Coronary artery (tissue), 2 donors: ENCODE measurements around the gene C16orf78.

Experiments used
- DNase-seq: peaks from one replicate; pipeline ENCODE4 v3.0.0-alpha.2; 2017; ENCODE audit warnings: low spot score
- H3K27ac ChIP-seq, 2 donors: fragments of 200-600 bp; sonication (generic); one replicate each; pipeline ENCODE4 v1.5.1; 2016 to 2019
- H3K4me3 ChIP-seq: fragments of 200-600 bp; sonication (generic); 2 replicates; pipeline ENCODE4 v1.5.1; 2016; ENCODE audit warnings: mild to moderate bottlenecking, moderate library complexity
- TF ChIP-seq, protein P1 (sequence below): fragments of 200-600 bp; sonication (generic); IDR thresholded peaks from one replicate; pipeline ENCODE4 v1.5.1; 2019; ENCODE audit warnings: antibody characterized with exemption

The C16orf78 gene, protein sequence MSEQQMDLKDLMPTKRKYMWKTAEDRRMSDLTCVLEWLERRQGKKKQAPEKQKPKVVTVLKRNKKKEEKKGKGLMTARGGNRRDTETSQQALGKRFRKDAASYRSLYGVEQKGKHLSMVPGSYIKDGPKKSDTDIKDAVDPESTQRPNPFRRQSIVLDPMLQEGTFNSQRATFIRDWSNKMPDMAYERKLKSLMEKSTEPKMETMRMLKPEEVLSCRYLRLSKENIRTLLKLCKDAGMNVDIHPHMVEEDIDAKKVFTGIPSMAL

DNA sequence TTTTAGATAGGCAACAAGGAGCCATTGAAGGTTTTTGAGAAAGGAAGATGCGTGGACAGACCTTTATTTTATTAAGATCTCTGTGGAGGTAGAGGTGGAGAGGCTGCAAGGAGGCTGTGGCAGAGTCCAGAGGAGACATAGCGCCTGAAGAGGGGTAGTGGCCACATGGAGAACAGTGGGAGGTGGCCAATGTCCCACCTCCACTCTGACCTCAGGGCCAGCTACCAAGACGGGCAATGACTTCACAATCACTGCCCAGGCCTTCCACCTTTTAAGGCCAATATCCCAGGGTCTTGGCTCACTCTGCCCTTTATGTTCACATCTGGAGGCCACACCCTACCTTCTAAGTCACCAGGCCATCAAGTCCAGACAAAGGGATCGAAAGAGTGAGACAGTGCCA, at the start of gene C16orf78:
Gene C16orf78, plus strand, starts transcription at position 301 of the 400 bp plus-strand sequence. CDS start 136 bp downstream, outside the sequence.
- TF ChIP-seq, protein P1, sequence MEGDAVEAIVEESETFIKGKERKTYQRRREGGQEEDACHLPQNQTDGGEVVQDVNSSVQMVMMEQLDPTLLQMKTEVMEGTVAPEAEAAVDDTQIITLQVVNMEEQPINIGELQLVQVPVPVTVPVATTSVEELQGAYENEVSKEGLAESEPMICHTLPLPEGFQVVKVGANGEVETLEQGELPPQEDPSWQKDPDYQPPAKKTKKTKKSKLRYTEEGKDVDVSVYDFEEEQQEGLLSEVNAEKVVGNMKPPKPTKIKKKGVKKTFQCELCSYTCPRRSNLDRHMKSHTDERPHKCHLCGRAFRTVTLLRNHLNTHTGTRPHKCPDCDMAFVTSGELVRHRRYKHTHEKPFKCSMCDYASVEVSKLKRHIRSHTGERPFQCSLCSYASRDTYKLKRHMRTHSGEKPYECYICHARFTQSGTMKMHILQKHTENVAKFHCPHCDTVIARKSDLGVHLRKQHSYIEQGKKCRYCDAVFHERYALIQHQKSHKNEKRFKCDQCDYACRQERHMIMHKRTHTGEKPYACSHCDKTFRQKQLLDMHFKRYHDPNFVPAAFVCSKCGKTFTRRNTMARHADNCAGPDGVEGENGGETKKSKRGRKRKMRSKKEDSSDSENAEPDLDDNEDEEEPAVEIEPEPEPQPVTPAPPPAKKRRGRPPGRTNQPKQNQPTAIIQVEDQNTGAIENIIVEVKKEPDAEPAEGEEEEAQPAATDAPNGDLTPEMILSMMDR, result no peak
- Histone ChIP-seq H3K27ac (no peak within 1 kb of the TSS), H3K4me3 (no peak within 1 kb of the TSS)
- no peak for DNase-seq

DNA sequence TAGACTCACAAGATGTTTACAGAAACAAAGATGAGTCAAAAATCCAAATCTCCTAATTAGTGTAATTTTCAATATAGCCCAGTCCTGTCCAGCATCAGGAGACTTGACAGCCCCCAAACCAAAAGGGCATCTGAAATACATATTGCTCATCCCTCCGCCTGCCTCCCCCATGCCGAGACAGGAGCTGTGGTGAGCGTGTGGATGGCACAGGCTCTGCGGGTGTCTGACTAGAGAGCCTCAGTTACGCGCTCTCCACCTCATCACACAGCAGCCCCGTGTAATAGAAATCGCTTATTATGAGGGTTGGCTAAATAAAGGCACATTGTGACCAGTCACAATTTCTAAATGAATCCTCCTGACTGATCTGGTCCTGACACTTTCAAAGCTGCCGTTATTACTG, 48.9 kb upstream of the C16orf78 start:
- no peak overlapping the region for H3K27ac ChIP-seq
- H3K4me3 ChIP-seq, result no peak overlapping the region
- TF ChIP-seq, protein P1, result no peak
- DNase-seq, result no peak

DNA sequence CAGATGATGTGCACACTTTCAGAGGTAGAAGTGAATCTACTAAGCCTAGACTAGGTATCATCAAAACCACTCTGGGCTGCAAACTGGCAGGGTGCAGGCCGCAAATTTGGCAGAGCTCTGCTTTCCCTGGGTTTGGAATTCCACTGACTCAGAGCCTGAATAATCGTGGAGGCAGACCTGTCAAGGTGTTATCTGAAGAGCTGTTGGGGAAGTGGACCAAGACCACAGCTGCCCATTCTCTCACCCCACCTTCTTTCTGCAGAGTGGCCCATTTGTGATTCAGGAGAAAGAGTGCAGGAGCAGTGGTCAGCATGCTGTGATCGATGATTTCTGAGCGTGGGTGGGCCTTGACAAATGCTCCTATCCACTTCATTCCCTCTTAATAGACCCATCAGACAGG, 46.1 kb upstream of the C16orf78 start:
- DNase-seq, result no peak
- TF ChIP-seq, protein P1, result no peak
- H3K4me3 ChIP-seq, result no peak overlapping the region
- H3K27ac ChIP-seq, result no peak overlapping the region

- TF ChIP-seq, protein P1, result no peak
- no peak for DNase-seq
- no peak overlapping the region for H3K27ac ChIP-seq
- no peak overlapping the region for H3K4me3 ChIP-seq
Observed at GRCh38 chr16:49328325-49328724, 45.3 kb upstream of the C16orf78 start.

- peak; percentile 41 for DNase-seq
- TF ChIP-seq, protein P1, result no peak
- no peak overlapping the region for H3K27ac ChIP-seq
- no peak overlapping the region for H3K4me3 ChIP-seq
Observed at GRCh38 chr16:49330562-49331201, 42.9 kb upstream of the C16orf78 start.

DNA sequence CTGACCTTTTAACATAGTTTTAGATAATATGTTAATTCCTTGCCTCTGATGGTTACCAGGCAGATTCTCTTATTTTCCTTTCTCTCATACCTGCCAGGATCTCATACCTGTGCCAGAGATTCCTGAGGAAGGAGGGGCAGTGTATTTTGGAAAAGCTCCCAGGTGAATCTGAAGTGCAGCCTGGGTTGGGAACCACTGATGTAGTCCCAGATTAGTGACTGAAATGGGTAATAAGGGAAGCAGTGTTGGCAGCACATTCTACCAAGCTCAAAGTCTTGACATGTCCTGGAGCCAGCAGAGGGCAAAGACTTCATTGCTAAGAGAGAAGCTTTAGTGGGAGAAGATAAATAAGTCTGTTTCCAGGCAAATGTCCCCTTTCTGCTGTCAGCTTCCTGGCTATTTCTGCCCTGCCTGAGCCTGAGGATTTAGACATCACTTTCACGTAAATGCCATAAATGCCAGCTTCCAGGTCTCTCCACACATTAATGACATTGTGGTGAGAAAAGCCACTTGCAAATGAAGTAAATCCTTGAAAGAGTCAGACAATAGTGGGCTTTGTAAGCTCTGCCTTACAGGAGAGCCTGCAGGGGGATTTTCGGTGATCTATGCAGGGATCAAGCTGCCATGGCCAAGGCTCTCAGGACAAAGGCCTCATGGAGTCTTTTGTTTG, 40.9 kb upstream of the C16orf78 start:
- no peak for DNase-seq
- TF ChIP-seq, protein P1, result no peak
- H3K27ac ChIP-seq, result no peak overlapping the region
- H3K4me3 ChIP-seq, result no peak overlapping the region

DNA sequence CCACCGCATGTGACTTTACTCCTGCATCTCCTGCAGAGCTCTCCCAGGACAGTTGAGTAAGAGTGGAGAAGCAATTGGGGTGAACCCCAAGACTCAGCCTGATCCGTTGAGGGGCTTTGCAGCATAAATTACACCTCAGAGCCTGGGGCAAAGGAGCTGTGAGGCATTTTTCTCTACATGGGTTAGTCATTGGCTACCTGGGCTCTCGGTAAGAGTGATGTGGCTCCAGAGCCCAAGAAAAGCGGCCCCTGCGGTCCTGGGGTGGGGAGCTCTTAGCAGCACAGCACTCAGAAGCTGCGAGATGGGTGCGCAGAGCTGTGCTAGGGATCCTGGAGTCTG, 40.4 kb upstream of the C16orf78 start:
- H3K27ac ChIP-seq, result no peak overlapping the region
- H3K4me3 ChIP-seq, result no peak overlapping the region
- TF ChIP-seq, protein P1, result no peak
- DNase-seq, result peak; percentile 49
